Measurements from ENCODE around the gene ANAPC2. TPM values are rescaled to one million over a fixed set of nuclear protein-coding genes. Genes with fewer than 3 reads are reported as not detected.
A peak's percentile ranks its signal among the peaks of the same experiment; 100 is the strongest.

ANAPC2 gene
- total RNA-seq, 4 donors from 2014 or later, result 37.7 to 118 (median 78.7) TPM

- Histone ChIP-seq H3K9me3 (peaks cover 0 to 4% (median 0%) of the 10 kb centered on the region in 4 donors), H3K4me3 (no peak overlapping the region), H3K27ac (no peak overlapping the region), H3K4me1 (peaks cover 10 to 78% (median 24%) of the 10 kb centered on the region in 4 donors), H3K27me3 (peaks cover 0 to 4% of the 10 kb centered on the region in 2 donors), H3K36me3 (no peaks in the 10 kb centered on the region)
- no peak for DNase-seq
- TF ChIP-seq CTCF (IDR thresholded peaks at IDR 0.05) (no peak), POLR2A (IDR thresholded peaks at IDR 0.05) (no peak)
These were observed 46.5 kb upstream of the ANAPC2 start for GRCh38 chr9:137234758-137235423.

- TF ChIP-seq CTCF (IDR thresholded peaks at IDR 0.05), result no peak
- no peak for TF ChIP-seq POLR2A (IDR thresholded peaks at IDR 0.05)
- H3K36me3 ChIP-seq, result no peaks in the 10 kb centered on the region
- H3K27me3 ChIP-seq, result peaks cover 0 to 4% of the 10 kb centered on the region in 2 donors
- H3K4me1 ChIP-seq, result peaks cover 11 to 78% (median 24%) of the 10 kb centered on the region in 4 donors
- H3K27ac ChIP-seq, result no peak overlapping the region
- no peak for DNase-seq
- peaks cover 0 to 4% (median 0%) of the 10 kb centered on the region in 4 donors for H3K9me3 ChIP-seq
- H3K4me3 ChIP-seq, result no peak overlapping the region
These were observed 45.8 kb upstream of the ANAPC2 start for GRCh38 chr9:137234055-137234697.

- Histone ChIP-seq H3K4me1 (peaks cover 11 to 80% (median 24%) of the 10 kb centered on the region in 4 donors), H3K4me3 (no peak overlapping the region), H3K9me3 (peaks cover 0 to 4% (median 0%) of the 10 kb centered on the region in 4 donors), H3K27ac (no peak overlapping the region), H3K36me3 (no peaks in the 10 kb centered on the region), H3K27me3 (peaks cover 0 to 4% of the 10 kb centered on the region in 2 donors)
- no peak for DNase-seq
- TF ChIP-seq POLR2A (IDR thresholded peaks at IDR 0.05) (no peak), CTCF (IDR thresholded peaks at IDR 0.05) (no peak)
These were observed 45.0 kb upstream of the ANAPC2 start for GRCh38 chr9:137233143-137233980.

- H3K4me3 ChIP-seq, result no peak overlapping the region
- no peak overlapping the region for H3K27ac ChIP-seq
- no peak for DNase-seq
- peaks cover 0 to 4% of the 10 kb centered on the region in 2 donors for H3K27me3 ChIP-seq
- H3K9me3 ChIP-seq, result peaks cover 0 to 4% (median 0%) of the 10 kb centered on the region in 4 donors
- no peaks in the 10 kb centered on the region for H3K36me3 ChIP-seq
- H3K4me1 ChIP-seq, result peaks cover 7 to 79% (median 24%) of the 10 kb centered on the region in 4 donors
- TF ChIP-seq CTCF (IDR thresholded peaks at IDR 0.05), result no peak
- TF ChIP-seq POLR2A (IDR thresholded peaks at IDR 0.05), result peak in 1 of 2 donors; percentile 33
These were observed 44.1 kb upstream of the ANAPC2 start for GRCh38 chr9:137232510-137232909.

GRCh38 chr9:137232101-137232500, 43.7 kb upstream of the ANAPC2 start:
- peaks cover 0 to 4% of the 10 kb centered on the region in 2 donors for H3K27me3 ChIP-seq
- H3K9me3 ChIP-seq, result peaks cover 0 to 4% (median 0%) of the 10 kb centered on the region in 4 donors
- no peak for TF ChIP-seq CTCF (IDR thresholded peaks at IDR 0.05)
- no peak for TF ChIP-seq POLR2A (IDR thresholded peaks at IDR 0.05)
- H3K36me3 ChIP-seq, result no peaks in the 10 kb centered on the region
- DNase-seq, result no peak
- H3K27ac ChIP-seq, result no peak overlapping the region
- no peak overlapping the region for H3K4me3 ChIP-seq
- peaks cover 7 to 79% (median 25%) of the 10 kb centered on the region in 4 donors for H3K4me1 ChIP-seq
